Panc1 (cell line): Measurements from ENCODE around the gene USP49. TPM values are rescaled to one million over a fixed set of nuclear protein-coding genes. Genes with fewer than 3 reads are reported as not detected.

Experiments
- ATAC-seq: fragments of 200-7000 bp; cut with Tn5 transposase; 2 replicates; pipeline ENCODE4 v1.9.1; 2020; ENCODE audit warnings: mild to moderate bottlenecking, moderate library complexity
- BruUV-seq: library from RNA; stranded (reverse); fragments of 400-500 nt; replicated peaks from 2 replicates; lab custom pipeline; 2021; lab: Mats Ljungman, UMichigan
- CTCF ChIA-PET: fragments of 300-600 bp; sonication (Branson Sonifier 250); formaldehyde crosslinking; loops from one replicate; lab custom pipeline; 2022; ENCODE audit warnings: antibody characterized with exemption; lab: Charles Lee
- POLR2A ChIA-PET: fragments of 300-600 bp; sonication (Branson Sonifier 250); formaldehyde crosslinking; loops from one replicate; lab custom pipeline; 2022; ENCODE audit warnings: antibody characterized with exemption; lab: Charles Lee
- DNase-seq: peaks from one replicate; pipeline ENCODE4 v3.0.0-alpha.2; 2010; ENCODE audit warnings: low read depth, low spot score
- H3K27ac ChIP-seq: 2 replicates; pipeline ENCODE4 v1.5.1; 2011; ENCODE audit warnings: mild to moderate bottlenecking, low read length, inconsistent platforms
- H3K27me3 ChIP-seq: fragments of 200-500 bp; sonication (Bioruptor generic); 2 replicates; pipeline ENCODE4 v1.6.0; 2014; ENCODE audit warnings: low read length, inconsistent platforms; ENCODE audit not compliant: control insufficient read depth, insufficient read depth
- H3K36me3 ChIP-seq: fragments of 200-500 bp; sonication (Bioruptor generic); 2 replicates; pipeline ENCODE4 v1.5.1; 2014; ENCODE audit warnings: inconsistent platforms, mild to moderate bottlenecking, low read length, moderate library complexity; ENCODE audit not compliant: control insufficient read depth, insufficient read depth
- H3K4me1 ChIP-seq: 2 replicates; pipeline ENCODE4 v1.5.1; 2011; ENCODE audit warnings: inconsistent platforms, mild to moderate bottlenecking, low read length, moderate library complexity; ENCODE audit not compliant: control insufficient read depth, insufficient read depth
- H3K4me3 ChIP-seq, 2 experiments: 2 replicates each; pipeline ENCODE4 v1.5.1; 2011 to 2012; ENCODE audit warnings: low read depth in 2 of 2, low read length in 2 of 2, mild to moderate bottlenecking in 2 of 2, inconsistent platforms in 1 of 2, moderate library complexity in 1 of 2
- H3K9me3 ChIP-seq: fragments of 200-500 bp; sonication (Bioruptor generic); 2 replicates; pipeline ENCODE4 v1.5.1; 2014; ENCODE audit warnings: low read depth, mild to moderate bottlenecking, inconsistent platforms, low read length, moderate library complexity; ENCODE audit not compliant: control insufficient read depth, insufficient read depth
- POLR2AphosphoS5 ChIP-seq: IDR thresholded peaks from 2 replicates; pipeline ENCODE4 v1.6.1; 2012; ENCODE audit warnings: mild to moderate bottlenecking, low read depth, low read length, moderate library complexity
- REST ChIP-seq, 2 experiments: IDR thresholded peaks; 2 replicates each; pipeline ENCODE4 v1.6.1; 2011 to 2012; ENCODE audit warnings: low read depth in 2 of 2, control low read depth in 1 of 2, low read length in 1 of 2, mild to moderate bottlenecking in 1 of 2, moderate library complexity in 1 of 2; ENCODE audit not compliant: insufficient read depth in 1 of 2
- SIN3A ChIP-seq: IDR thresholded peaks from 2 replicates; pipeline ENCODE4 v1.6.1; 2012; ENCODE audit warnings: low read depth, mild to moderate bottlenecking, low read length, moderate library complexity, borderline replicate concordance; ENCODE audit not compliant: insufficient read depth
- TCF7L2 ChIP-seq: IDR thresholded peaks from 2 replicates; pipeline ENCODE4 v1.6.1; 2011; ENCODE audit warnings: mild to moderate bottlenecking, low read depth, low read length, inconsistent platforms
- in situ Hi-C: cut with HindIII; loops from 2 replicates; pipeline ENCODE4 v1.10.0; 2016; ENCODE audit warnings: low sequenced_read_pairs, low pct_unique_long_range_greater_than_20kb
- intact Hi-C: fragments of 100-400 bp; cut with micrococcal nuclease; formaldehyde crosslinking; loops from one replicate; pipeline ENCODE4 v1.10.0; 2022; ENCODE audit not compliant: unreplicated experiment
- total RNA-seq: library from RNA; stranded (reverse); gene quantifications from one replicate; pipeline ENCODE4 v1.2.1, GENCODE V29; 2021; ENCODE audit not compliant: unreplicated experiment
- TF ChIP-seq, protein P1 (sequence below): fragments of 450-650 bp; IDR thresholded peaks from 2 replicates; pipeline ENCODE4 v1.5.1; 2017; ENCODE audit warnings: mild to moderate bottlenecking

USP49 gene
- total RNA-seq, 1 experiment from 2014 or later: 5.4 TPM

DNA sequence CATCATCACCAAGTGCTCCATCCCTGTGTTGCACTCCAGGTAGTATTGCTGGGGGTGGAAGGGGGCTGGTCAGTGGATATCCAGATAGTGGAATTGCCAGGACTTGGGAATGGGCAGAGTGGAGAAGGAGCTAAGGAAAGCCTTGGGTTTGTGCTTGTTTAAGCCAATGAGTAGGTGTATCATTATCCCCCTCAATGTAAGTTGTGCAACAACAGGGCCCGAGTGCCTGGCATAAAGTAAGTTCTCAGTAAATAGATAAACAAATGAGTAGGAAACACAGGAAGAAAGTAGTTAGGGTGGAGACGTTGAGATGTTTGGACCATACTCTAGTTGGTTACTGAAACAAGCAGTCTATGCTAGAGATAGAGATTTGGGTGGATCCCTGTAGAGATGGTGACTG, 36.6 kb upstream of the USP49 start:
- no peak for TF ChIP-seq SIN3A
- TF ChIP-seq, protein P1, sequence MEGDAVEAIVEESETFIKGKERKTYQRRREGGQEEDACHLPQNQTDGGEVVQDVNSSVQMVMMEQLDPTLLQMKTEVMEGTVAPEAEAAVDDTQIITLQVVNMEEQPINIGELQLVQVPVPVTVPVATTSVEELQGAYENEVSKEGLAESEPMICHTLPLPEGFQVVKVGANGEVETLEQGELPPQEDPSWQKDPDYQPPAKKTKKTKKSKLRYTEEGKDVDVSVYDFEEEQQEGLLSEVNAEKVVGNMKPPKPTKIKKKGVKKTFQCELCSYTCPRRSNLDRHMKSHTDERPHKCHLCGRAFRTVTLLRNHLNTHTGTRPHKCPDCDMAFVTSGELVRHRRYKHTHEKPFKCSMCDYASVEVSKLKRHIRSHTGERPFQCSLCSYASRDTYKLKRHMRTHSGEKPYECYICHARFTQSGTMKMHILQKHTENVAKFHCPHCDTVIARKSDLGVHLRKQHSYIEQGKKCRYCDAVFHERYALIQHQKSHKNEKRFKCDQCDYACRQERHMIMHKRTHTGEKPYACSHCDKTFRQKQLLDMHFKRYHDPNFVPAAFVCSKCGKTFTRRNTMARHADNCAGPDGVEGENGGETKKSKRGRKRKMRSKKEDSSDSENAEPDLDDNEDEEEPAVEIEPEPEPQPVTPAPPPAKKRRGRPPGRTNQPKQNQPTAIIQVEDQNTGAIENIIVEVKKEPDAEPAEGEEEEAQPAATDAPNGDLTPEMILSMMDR: no peak
- TF ChIP-seq TCF7L2: no peak
- TF ChIP-seq POLR2AphosphoS5: no peak
- Histone ChIP-seq H3K36me3 (peaks cover 28% of the 10 kb centered on the region), H3K27ac (no peak overlapping the region), H3K4me3 (no peak overlapping the region), H3K4me1 (peaks cover 21% of the 10 kb centered on the region), H3K9me3 (no peaks in the 10 kb centered on the region), H3K27me3 (no peaks in the 10 kb centered on the region)
- in situ Hi-C loops (no loop called here), intact Hi-C loops (no loop called here)
- no TSS peak for BruUV-seq
- ChIA-PET POLR2A (no interaction called here), CTCF (no interaction called here)
- no peak for DNase-seq
- ATAC-seq: no peak

GRCh38 chr6:41929924-41930323, 34.7 kb upstream of the USP49 start:
- TF ChIP-seq, protein P1: no peak
- TF ChIP-seq SIN3A: no peak
- no peak for TF ChIP-seq POLR2AphosphoS5
- no peak for TF ChIP-seq TCF7L2
- TF ChIP-seq REST (IDR thresholded peaks at IDR 0.05; ENCODE audit: insufficient read depth in 1 of 2, low read depth in 2 of 2, low read length in 1 of 2): no peak
- Histone ChIP-seq H3K9me3 (no peaks in the 10 kb centered on the region), H3K4me3 (no peak overlapping the region), H3K27ac (no peak overlapping the region), H3K36me3 (peaks cover 28% of the 10 kb centered on the region), H3K27me3 (no peaks in the 10 kb centered on the region), H3K4me1 (peaks cover 7% of the 10 kb centered on the region)
- intact Hi-C loops (no loop called here), in situ Hi-C loops (no loop called here)
- POLR2A ChIA-PET: no interaction called here
- CTCF ChIA-PET: interaction anchor here (1.3 kb wide), 1 partner anchor 9 kb away, joined by 4 read pairs; the partner anchor contains the start of genes BYSL and MED20
- ATAC-seq (no peak), DNase-seq (no peak)
- no TSS peak for BruUV-seq
